NB4 (cell line): ENCODE measurements around the gene CAMK1G.

Source experiments
- DNase-seq: peaks from one replicate; pipeline ENCODE4 v3.0.0; 2010; ENCODE audit warnings: low read depth
- H3K4me3 ChIP-seq: one replicate; pipeline ENCODE4 v1.5.1; 2011; ENCODE audit warnings: mild to moderate bottlenecking, low read depth, low read length, moderate library complexity
- MAX ChIP-seq: IDR thresholded peaks from 2 replicates; pipeline ENCODE4 v1.6.1; 2011; ENCODE audit warnings: low read depth, low read length
- MYC ChIP-seq: IDR thresholded peaks from 2 replicates; pipeline ENCODE4 v1.6.1; 2011; ENCODE audit warnings: low read depth, low read length
- POLR2A ChIP-seq: IDR thresholded peaks from 2 replicates; pipeline ENCODE4 v1.6.1; 2011; ENCODE audit warnings: mild to moderate bottlenecking; ENCODE audit not compliant: insufficient read length; ENCODE audit errors: extremely low read depth
- TF ChIP-seq, protein P1 (sequence below): IDR thresholded peaks from one replicate; pipeline ENCODE4 v1.5.1; 2012; ENCODE audit warnings: low read depth, low read length

CAMK1G gene

DNA sequence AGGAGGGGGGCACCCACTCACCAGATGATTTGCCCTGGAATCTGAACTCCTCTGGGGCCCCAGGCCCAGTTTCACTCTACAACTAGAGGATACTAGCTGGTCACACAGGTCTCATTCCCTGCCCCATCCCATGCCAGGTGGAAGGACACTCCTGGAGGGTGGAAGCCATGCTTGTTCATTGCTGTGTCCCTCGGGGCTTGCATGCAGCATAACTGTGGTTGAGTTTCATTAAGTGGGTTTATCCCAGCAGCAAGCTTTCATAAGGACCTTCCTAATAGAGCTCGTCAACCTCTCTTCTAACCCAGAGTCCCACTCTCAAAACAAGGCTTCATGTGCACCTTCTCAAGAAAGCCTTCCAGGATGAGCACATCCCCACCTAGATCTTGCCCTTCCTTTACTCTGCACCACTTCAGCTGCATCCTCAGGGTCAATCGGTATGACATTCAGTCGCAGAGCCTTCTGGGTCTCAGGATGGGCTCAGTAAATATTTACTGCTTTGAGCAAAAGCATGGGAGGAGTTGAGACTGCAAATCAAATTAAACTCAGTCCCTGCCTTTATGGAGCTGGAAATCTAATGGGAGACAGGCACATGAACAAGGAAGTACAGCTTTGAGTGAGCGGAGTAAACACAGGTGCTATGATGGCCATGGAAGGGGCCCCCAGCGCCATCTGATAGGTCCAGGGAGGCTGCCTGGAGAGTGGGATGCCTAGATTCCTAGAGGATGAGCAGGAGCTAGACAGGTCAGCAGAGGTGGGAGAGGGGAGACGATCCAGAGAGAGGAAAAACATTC lies 36.4 kb downstream of the CAMK1G start:
- TF ChIP-seq MYC, result no peak
- no peak for TF ChIP-seq MAX
- TF ChIP-seq, protein P1, sequence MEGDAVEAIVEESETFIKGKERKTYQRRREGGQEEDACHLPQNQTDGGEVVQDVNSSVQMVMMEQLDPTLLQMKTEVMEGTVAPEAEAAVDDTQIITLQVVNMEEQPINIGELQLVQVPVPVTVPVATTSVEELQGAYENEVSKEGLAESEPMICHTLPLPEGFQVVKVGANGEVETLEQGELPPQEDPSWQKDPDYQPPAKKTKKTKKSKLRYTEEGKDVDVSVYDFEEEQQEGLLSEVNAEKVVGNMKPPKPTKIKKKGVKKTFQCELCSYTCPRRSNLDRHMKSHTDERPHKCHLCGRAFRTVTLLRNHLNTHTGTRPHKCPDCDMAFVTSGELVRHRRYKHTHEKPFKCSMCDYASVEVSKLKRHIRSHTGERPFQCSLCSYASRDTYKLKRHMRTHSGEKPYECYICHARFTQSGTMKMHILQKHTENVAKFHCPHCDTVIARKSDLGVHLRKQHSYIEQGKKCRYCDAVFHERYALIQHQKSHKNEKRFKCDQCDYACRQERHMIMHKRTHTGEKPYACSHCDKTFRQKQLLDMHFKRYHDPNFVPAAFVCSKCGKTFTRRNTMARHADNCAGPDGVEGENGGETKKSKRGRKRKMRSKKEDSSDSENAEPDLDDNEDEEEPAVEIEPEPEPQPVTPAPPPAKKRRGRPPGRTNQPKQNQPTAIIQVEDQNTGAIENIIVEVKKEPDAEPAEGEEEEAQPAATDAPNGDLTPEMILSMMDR, result no peak
- no peak for TF ChIP-seq POLR2A
- H3K4me3 ChIP-seq, result no peak overlapping the region
- DNase-seq, result no peak

GRCh38 chr1:209620487-209620884 lies 37.0 kb downstream of the CAMK1G start:
- no peak overlapping the region for H3K4me3 ChIP-seq
- DNase-seq, result no peak
- TF ChIP-seq, protein P1, result no peak
- TF ChIP-seq MYC, result no peak
- TF ChIP-seq POLR2A, result no peak
- TF ChIP-seq MAX, result no peak

DNA sequence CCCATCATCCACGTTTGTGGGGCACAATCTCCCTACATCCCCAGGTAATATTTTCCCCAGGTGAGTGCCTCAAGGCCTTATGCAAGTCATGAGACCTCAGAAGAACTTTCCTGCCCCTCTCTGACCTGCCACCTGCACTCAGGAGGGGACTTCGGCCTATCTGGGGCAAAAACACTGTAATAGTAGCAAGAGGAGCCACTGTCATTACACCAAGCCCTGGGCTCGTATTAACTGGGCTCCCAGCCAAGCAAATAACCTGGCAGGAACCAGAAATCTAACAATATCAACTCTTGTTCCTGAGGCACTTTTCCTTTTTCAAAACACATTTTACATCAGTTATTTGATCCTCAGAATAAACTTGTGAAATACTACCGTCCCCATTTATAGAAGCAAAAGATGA lies 37.8 kb downstream of the CAMK1G start:
- no peak for TF ChIP-seq MAX
- no peak for TF ChIP-seq POLR2A
- TF ChIP-seq, protein P1, result no peak
- no peak for TF ChIP-seq MYC
- DNase-seq, result no peak
- H3K4me3 ChIP-seq, result no peak overlapping the region

DNA sequence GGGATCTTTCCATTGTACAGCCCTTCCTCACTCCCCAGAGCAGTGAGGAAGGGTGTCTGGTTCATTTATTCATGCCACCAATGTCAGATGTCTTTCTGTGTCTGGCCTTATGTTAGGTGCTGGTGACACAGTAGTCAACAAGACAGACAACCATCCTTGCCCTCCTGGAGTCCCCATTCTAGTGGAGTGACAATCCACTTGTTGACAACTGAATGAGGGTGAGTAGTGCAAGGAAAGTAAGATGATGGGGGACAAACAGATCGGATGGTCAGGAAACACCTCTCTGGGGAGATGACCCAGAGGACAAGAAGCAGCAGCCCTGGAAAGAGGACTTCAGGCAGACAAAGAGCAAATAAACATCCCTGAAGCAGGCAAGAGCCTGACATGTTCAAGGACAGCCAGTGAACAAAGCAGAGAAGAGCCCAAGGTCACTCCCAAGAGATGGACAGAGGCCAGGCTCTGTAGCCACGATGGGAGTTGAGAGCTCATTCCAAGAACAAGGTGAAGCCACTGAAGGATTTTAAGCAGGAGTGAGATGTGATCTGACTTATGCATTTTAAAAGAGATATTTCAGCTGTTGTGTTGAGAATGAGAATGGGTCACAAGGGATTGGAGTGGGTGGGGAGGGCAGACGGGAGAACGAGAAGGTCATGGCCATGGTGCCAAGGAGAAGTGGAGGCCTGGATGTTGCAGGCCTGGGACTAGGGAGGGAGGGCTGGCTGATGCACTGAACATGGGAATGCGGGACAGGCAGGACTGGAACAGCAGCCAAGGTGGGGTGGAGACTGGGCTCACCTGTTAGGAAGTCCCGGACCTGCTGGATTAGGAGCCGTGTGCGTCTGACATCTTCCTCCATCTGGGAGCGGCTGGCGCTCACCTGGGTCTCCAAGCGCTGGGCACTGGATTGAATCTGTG lies 38.5 kb downstream of the CAMK1G start:
- no peak for TF ChIP-seq MYC
- TF ChIP-seq MAX, result no peak
- TF ChIP-seq POLR2A, result no peak
- TF ChIP-seq, protein P1, result no peak
- no peak for DNase-seq
- H3K4me3 ChIP-seq, result no peak overlapping the region

DNA sequence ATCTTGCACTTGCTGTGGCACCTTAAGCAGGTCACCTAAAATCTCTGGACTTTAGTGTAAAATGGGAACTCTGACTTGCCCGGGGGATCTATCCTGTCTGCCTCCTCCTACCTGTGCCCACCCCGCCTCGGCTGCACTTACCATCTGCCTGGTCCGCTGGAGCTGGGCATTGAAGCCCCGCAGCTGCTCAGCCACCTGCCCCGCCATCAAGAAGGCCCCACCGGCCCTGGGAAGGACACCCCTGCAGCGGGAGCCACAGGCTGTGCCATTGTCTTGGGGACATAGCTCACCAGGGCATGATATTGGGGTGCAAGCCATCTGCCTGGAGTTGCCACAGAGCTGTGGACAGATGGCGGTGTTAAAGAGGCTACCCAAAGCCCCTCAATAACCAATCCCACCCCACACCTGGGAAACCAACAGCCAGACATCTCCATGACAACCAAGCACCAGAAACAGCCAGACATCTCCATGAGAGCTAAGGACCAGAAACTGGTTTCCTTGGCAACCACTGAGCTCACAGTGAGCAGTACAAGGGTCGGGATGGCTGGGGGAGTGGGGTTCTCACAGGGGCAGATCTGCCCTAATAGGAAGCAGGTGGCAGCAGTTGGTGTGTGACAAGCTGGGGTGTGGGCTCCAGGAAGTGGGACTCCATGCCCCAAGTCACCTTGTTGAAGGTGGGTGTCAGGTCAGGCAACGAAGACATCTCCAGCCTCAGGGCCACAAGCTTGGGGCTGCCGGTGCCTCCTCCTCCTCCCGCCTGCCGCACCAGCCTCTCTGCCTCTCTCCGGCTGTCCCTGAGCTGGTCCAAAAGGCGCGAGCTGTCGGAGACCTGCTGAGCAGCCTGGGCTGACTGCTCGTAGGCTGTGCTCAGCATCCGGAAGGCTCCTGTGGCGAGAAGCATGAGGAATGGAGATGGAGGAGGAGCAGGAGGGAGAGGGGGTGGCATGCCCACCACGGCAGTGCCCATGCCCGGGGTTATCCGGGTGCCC lies 39.6 kb downstream of the CAMK1G start:
- H3K4me3 ChIP-seq, result no peak overlapping the region
- no peak for TF ChIP-seq MAX
- TF ChIP-seq, protein P1, result no peak
- DNase-seq, result no peak
